HG03520 (cell line): ENCODE results near the gene WDR49.

ENCODE experiments used
- ATAC-seq: cut with Tn5 transposase; IDR thresholded peaks from one replicate; pipeline ENCODE4 v1.9.1; 2021; ENCODE audit warnings: mild to moderate bottlenecking, moderate library complexity; ENCODE audit not compliant: unreplicated experiment

Gene WDR49

GRCh38 chr3:167491621-167492020, 162.1 kb downstream of the WDR49 start:
- ATAC-seq, result no peak

DNA sequence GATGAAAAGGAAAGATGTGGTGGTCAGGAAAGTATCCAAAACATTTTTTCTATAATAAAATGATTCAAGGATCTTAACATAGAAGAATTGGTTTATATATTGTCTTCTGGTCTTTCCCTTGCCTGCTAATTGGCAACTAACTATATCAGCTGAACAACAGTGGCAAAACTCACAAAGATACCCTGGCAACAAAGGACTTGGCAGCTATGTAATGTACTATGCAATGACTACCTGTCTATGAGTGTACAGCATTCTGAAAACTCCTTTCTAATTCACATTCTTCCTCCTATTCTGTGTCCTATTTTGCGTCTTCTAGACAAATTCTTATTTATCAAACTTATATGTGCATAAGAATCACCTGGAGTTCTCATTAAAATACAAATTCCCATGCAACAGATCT, 164.2 kb downstream of the WDR49 start:
- no peak for ATAC-seq

- no peak for ATAC-seq
Measured at GRCh38 chr3:167487556-167487955, 166.2 kb downstream of the WDR49 start.

DNA sequence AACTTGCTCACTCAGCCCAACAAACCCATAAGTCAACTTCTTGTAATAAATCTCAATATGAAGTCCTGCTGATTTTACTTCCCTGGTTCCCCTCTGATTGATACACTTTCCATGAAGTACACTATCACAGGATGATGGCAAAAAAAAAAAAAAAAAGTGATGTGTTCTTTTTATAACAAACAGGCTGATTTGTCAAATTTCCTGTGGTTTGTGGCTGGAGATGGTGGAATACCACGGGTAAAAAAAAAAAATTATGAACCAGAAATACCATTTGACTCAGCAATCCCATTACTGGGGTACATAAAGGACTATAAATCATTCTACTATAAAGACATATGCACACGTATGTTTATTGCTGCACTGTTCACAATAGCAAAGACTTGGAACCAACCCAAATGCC, 169.2 kb downstream of the WDR49 start:
- ATAC-seq, result no peak

- ATAC-seq, result no peak
Measured at GRCh38 chr3:167483708-167484475, 169.8 kb downstream of the WDR49 start.

GRCh38 chr3:167481164-167481563, 172.6 kb downstream of the WDR49 start:
- ATAC-seq, result no peak

DNA sequence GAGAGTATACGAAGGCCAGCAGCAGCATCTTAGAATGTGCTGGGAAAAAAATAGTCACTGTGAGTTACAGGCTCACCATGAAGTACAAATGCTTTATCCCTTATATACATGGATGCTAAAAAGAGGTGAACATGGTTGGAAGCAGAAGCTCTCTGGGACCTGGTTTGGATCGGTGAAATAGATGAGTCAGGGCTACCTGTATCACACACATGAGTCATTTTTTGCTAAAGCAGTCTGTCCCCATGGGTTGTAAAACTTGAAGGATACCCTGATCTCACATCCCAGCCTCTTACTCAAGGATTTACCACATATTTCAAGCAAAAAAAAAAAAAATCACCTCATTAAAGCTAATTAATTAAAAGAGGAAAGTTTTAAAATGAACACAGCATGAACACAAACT, 173.0 kb downstream of the WDR49 start:
- no peak for ATAC-seq

GRCh38 chr3:167473863-167474262, 179.9 kb downstream of the WDR49 start, which contains the start of gene SERPINI2:
TSS of gene SERPINI2 (minus strand) at chr3:167474042. CDS start at chr3:167471834, 2,208 bp downstream.
- no peak for ATAC-seq

- ATAC-seq, result no peak
Measured at GRCh38 chr3:167469381-167469780, 184.4 kb downstream of the WDR49 start.

GRCh38 chr3:167467848-167468611, 185.7 kb downstream of the WDR49 start:
- no peak for ATAC-seq

- no peak for ATAC-seq
Measured at GRCh38 chr3:167466966-167467365, 186.8 kb downstream of the WDR49 start.

DNA sequence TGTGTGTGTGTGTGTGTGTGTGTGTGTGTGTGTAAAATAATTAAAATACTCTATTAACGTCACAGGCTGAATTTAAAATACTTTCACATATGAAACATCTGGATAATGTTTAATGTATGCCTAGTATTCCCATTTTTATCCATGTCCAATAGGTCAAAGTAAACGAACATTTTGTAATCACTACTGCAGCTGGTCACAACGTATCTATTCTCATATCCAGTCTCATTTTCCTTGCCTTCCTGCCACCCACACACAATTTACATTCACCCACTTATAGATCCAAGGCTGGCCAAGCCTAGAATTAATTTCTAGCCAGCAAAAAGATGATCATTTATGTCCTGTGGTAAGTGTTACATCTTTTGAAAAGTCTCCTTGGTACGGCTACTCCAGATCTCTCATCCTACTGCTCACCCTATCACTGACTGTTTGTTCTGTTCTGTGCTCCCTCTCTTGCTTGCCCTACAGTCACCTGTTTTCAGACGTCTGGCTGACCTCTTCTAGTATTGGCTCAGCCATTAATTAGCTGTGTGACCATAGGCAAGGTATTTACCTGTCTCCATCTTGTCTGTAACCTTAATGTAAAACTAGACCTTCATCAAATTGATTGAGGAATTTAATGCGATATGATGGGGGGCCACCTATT, 197.5 kb downstream of the WDR49 start:
- no peak for ATAC-seq

DNA sequence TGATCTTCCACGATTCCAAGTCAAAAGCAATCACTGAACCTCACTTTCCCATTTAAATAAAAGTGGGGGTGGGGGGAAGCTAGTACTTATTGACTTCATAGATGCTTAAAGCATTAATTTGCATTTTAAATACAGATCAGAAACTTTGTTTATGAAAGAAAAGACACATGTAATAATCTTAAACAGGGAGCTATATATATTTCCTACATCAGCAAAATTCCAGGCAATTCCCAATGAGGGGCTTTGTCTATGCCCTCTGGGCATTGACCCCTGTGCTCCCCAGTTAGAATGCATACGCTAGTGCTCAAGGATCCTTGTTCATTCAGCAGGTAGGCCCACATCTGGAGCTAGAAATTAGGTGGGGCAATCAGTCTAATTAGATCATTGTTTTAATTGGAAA, 199.9 kb downstream of the WDR49 start:
- ATAC-seq, result no peak

- no peak for ATAC-seq
Measured at GRCh38 chr3:167451282-167451681, 202.5 kb downstream of the WDR49 start.

- no peak for ATAC-seq
Measured at GRCh38 chr3:167450675-167451074, 203.1 kb downstream of the WDR49 start.

DNA sequence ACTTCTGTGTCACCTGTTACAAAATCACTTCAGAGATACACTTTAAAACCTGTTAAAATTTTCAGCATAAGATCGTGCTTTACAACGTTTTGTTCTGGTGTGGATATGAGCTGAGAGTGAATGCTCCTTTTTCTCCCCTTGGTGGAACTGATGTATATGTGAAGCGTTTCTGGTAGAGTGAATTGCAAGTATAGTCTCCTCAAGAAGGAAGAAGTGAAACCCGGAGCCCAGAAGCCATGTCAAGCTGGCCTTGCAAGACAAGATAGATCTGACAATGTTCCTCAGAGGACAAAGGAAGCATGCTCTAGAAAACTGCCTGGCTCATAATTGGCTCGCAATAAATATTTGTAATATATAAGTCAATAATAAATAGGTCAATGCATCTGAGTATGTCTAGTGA, 203.5 kb downstream of the WDR49 start:
- no peak for ATAC-seq

GRCh38 chr3:167445491-167445890, 208.3 kb downstream of the WDR49 start:
- ATAC-seq, result no peak

GRCh38 chr3:167441256-167441655, 212.5 kb downstream of the WDR49 start:
- ATAC-seq, result no peak

- ATAC-seq, result no peak
Measured at GRCh38 chr3:167437428-167438139, 216.2 kb downstream of the WDR49 start.
